ENCODE results near the gene JAKMIP1. TPM values are rescaled to one million over a fixed set of nuclear protein-coding genes. Genes with fewer than 3 reads are reported as not detected.

The JAKMIP1 gene
- total and polyA plus RNA-seq, 4 donors, result 0.08 to 0.46 (median 0.22) TPM

DNA sequence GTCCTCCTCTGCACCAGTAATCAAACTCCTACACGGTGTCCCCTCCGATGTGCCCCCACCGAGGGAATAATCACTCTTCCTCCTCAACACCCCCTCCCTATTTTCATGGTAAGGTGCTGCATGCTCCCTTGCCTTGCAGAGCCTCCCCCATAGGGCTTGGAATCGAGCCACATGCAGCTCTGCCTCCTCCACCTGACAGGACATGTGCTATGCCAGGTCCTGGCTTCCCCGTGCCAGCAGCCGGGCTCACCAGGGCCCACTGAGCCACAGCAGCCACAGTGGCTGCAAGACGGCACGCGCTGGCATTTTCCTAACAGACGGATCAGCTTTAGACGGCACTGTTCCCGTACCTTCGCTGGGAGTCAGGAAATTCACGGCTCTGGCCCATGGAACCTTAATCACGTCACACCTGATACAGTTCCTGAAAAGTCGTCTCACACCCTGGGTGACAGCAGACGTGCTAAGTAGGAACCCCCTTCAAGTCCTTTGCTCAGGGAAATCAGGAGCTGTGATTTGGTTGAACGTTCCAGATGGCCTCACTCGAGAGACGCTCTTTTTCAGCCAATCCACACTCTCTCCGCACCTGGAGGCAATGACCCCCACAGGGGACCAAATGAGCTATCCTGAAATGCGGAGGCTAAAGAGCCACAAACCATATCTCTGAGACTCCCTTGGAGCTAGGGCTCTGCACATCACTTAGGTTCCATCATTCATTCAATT lies 63.2 kb downstream of the JAKMIP1 start:
- WGBS, 2 donors, result 66 to 70% methylated on average over 22 of the region's 22 CpGs

GRCh38 chr4:6134612-6135220 lies 65.6 kb downstream of the JAKMIP1 start:
- DNase-seq, result no peak
- no peak overlapping the region for H3K9ac ChIP-seq (ENCODE audit: insufficient read depth in 1 of 2, low read length in 2 of 2)
- TF ChIP-seq, protein P1, sequence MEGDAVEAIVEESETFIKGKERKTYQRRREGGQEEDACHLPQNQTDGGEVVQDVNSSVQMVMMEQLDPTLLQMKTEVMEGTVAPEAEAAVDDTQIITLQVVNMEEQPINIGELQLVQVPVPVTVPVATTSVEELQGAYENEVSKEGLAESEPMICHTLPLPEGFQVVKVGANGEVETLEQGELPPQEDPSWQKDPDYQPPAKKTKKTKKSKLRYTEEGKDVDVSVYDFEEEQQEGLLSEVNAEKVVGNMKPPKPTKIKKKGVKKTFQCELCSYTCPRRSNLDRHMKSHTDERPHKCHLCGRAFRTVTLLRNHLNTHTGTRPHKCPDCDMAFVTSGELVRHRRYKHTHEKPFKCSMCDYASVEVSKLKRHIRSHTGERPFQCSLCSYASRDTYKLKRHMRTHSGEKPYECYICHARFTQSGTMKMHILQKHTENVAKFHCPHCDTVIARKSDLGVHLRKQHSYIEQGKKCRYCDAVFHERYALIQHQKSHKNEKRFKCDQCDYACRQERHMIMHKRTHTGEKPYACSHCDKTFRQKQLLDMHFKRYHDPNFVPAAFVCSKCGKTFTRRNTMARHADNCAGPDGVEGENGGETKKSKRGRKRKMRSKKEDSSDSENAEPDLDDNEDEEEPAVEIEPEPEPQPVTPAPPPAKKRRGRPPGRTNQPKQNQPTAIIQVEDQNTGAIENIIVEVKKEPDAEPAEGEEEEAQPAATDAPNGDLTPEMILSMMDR (IDR thresholded peaks at IDR 0.05; ENCODE audit: control extremely low read depth, extremely low read depth), result no peak

More for the DNA sequence above, 63.2 kb downstream of the JAKMIP1 start:
- no peak for DNase-seq
- Histone ChIP-seq H3K27me3 (ENCODE audit: control insufficient read depth in 3 of 3, insufficient read depth in 3 of 3, low read length in 2 of 3) (no peaks in the 10 kb centered on the region), H3K9me3 (ENCODE audit: control insufficient read depth in 4 of 4, insufficient read depth in 3 of 4, low read length in 3 of 4) (peaks cover 0 to 10% (median 0%) of the 10 kb centered on the region in 4 donors), H3K27ac (ENCODE audit: low read depth in 1 of 2, low read length in 1 of 2) (no peak overlapping the region), H3K4me3 (no peak overlapping the region), H3K36me3 (ENCODE audit: control insufficient read depth in 4 of 4, insufficient read depth in 4 of 4, low read length in 4 of 4) (no peaks in the 10 kb centered on the region), H3K9ac (ENCODE audit: insufficient read depth in 1 of 2, low read length in 2 of 2) (no peak overlapping the region), H3K4me1 (ENCODE audit: control insufficient read depth in 5 of 5, insufficient read depth in 5 of 5, low read length in 5 of 5) (no peaks in the 10 kb centered on the region)
- ATAC-seq (ENCODE audit: insufficient read depth, low FRiP score), result no peak
- TF ChIP-seq, protein P1 (IDR thresholded peaks at IDR 0.05; ENCODE audit: control extremely low read depth, extremely low read depth), result no peak

DNA sequence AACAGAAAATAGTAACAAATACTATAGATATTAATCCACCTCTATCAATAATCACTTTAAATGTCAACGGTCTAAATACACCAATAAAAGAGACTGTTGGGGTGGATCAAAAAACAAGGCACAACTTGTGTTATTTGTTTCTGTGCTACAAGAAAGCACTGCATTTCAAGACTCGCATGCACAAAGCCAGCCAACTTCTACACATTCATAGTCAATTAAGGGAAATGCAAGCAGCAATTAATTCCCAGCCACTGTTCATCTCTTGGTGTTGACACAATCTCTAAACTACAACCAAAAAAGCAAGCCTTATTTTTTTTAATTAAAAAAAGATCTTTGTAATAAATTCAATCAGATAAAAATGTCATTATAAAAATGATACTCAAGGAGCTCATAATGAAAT lies 67.6 kb downstream of the JAKMIP1 start:
- H3K27me3 ChIP-seq (ENCODE audit: control insufficient read depth in 3 of 3, insufficient read depth in 3 of 3, low read length in 2 of 3), result no peaks in the 10 kb centered on the region
- no peak overlapping the region for H3K9ac ChIP-seq (ENCODE audit: insufficient read depth in 1 of 2, low read length in 2 of 2)
- WGBS, 2 donors, result 88 to 95% methylated on average over 2 of the region's 2 CpGs
- H3K4me3 ChIP-seq, result no peak overlapping the region
- peaks cover 0 to 10% (median 0%) of the 10 kb centered on the region in 4 donors for H3K9me3 ChIP-seq (ENCODE audit: control insufficient read depth in 4 of 4, insufficient read depth in 3 of 4, low read length in 3 of 4)
- H3K36me3 ChIP-seq (ENCODE audit: control insufficient read depth in 4 of 4, insufficient read depth in 4 of 4, low read length in 4 of 4), result no peaks in the 10 kb centered on the region
- H3K27ac ChIP-seq (ENCODE audit: low read depth in 1 of 2, low read length in 1 of 2), result no peak overlapping the region
- no peaks in the 10 kb centered on the region for H3K4me1 ChIP-seq (ENCODE audit: control insufficient read depth in 5 of 5, insufficient read depth in 5 of 5, low read length in 5 of 5)
- TF ChIP-seq, protein P1 (IDR thresholded peaks at IDR 0.05; ENCODE audit: control extremely low read depth, extremely low read depth), result no peak
- ATAC-seq (ENCODE audit: insufficient read depth, low FRiP score), result no peak
- no peak for DNase-seq

More at GRCh38 chr4:6134612-6135220, 65.6 kb downstream of the JAKMIP1 start:
- WGBS, 2 donors, result 78 to 84% methylated on average over 11 of the region's 11 CpGs
- Histone ChIP-seq H3K27ac (ENCODE audit: low read depth in 1 of 2, low read length in 1 of 2) (no peak overlapping the region), H3K9me3 (ENCODE audit: control insufficient read depth in 4 of 4, insufficient read depth in 3 of 4, low read length in 3 of 4) (peaks cover 0 to 10% (median 0%) of the 10 kb centered on the region in 4 donors), H3K36me3 (ENCODE audit: control insufficient read depth in 4 of 4, insufficient read depth in 4 of 4, low read length in 4 of 4) (no peaks in the 10 kb centered on the region), H3K4me1 (ENCODE audit: control insufficient read depth in 5 of 5, insufficient read depth in 5 of 5, low read length in 5 of 5) (no peaks in the 10 kb centered on the region), H3K4me3 (no peak overlapping the region), H3K27me3 (ENCODE audit: control insufficient read depth in 3 of 3, insufficient read depth in 3 of 3, low read length in 2 of 3) (no peaks in the 10 kb centered on the region)
- no peak for ATAC-seq (ENCODE audit: insufficient read depth, low FRiP score)
